IMR-90 (cell line): ENCODE data around the gene TIE1.

Source experiments
- CEBPB ChIP-seq: IDR thresholded peaks from 2 replicates; pipeline ENCODE4 v1.6.1; 2012; ENCODE audit warnings: low read depth, low read length, improper control_type of control experiment
- MAFK ChIP-seq: IDR thresholded peaks from 2 replicates; pipeline ENCODE4 v1.6.1; 2012; ENCODE audit warnings: low read depth, low read length, improper control_type of control experiment
- MAZ ChIP-seq: IDR thresholded peaks from 2 replicates; pipeline ENCODE4 v1.6.1; 2012; ENCODE audit warnings: low read depth, mild to moderate bottlenecking, low read length, improper control_type of control experiment, moderate library complexity, borderline replicate concordance
- MXI1 ChIP-seq: IDR thresholded peaks from 2 replicates; pipeline ENCODE4 v1.6.1; 2012; ENCODE audit warnings: low read depth, mild to moderate bottlenecking, low read length, moderate library complexity, borderline replicate concordance
- POLR2A ChIP-seq: IDR thresholded peaks from 2 replicates; pipeline ENCODE4 v1.6.1; 2012; ENCODE audit warnings: mild to moderate bottlenecking, low read depth, low read length
- RAD21 ChIP-seq: IDR thresholded peaks from 2 replicates; pipeline ENCODE4 v1.6.1; 2012; ENCODE audit warnings: low read length, improper control_type of control experiment
- RCOR1 ChIP-seq: IDR thresholded peaks from 2 replicates; pipeline ENCODE4 v1.6.1; 2012; ENCODE audit warnings: mild to moderate bottlenecking, low read length, improper control_type of control experiment; ENCODE audit not compliant: insufficient replicate concordance
- RFX5 ChIP-seq: IDR thresholded peaks from 2 replicates; pipeline ENCODE4 v1.8.0; 2012; ENCODE audit warnings: low read depth, mild to moderate bottlenecking, low read length, moderate library complexity
- SMC3 ChIP-seq: fragments of 150-350 bp; IDR thresholded peaks from 2 replicates; pipeline ENCODE4 v1.6.1; 2016; ENCODE audit warnings: low read depth, mild to moderate bottlenecking, antibody characterized with exemption, low read length, moderate library complexity
- TF ChIP-seq, protein P1 (sequence below): conservative IDR thresholded peaks from 2 replicates; pipeline ENCODE4 v1.5.1; 2012; ENCODE audit warnings: mild to moderate bottlenecking, low read depth, low read length, improper control_type of control experiment
- TF ChIP-seq, protein P2 (sequence below): fragments of 150-350 bp; IDR thresholded peaks from 2 replicates; pipeline ENCODE4 v1.6.1; 2017; ENCODE audit warnings: mild to moderate bottlenecking, antibody characterized with exemption, low read length, low read depth
- TF ChIP-seq, protein P3 (sequence below): fragments of 150-350 bp; IDR thresholded peaks from 2 replicates; pipeline ENCODE4 v1.6.1; 2016; ENCODE audit warnings: low read depth, mild to moderate bottlenecking, low read length, moderate library complexity, borderline replicate concordance

DNA sequence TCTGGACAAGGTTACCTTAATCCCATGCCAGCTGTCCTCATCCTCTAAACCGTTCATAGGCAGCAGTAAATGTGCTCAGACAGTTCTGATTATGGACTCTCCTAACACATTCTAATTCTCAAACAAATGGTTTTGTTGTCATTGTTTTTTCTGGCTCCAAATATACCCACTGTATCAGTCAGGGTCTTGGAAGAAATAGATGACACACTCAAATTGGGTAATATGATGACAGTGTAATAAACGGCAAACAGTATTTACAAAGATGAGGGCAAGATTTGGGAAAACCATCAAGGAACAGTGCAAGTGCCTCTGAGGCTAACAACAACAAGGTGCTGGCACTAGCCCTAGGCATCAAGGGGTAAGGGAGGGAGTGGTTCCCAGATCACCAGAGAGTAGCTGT is 53.7 kb downstream of the TIE1 start:
- TF ChIP-seq, protein P1, sequence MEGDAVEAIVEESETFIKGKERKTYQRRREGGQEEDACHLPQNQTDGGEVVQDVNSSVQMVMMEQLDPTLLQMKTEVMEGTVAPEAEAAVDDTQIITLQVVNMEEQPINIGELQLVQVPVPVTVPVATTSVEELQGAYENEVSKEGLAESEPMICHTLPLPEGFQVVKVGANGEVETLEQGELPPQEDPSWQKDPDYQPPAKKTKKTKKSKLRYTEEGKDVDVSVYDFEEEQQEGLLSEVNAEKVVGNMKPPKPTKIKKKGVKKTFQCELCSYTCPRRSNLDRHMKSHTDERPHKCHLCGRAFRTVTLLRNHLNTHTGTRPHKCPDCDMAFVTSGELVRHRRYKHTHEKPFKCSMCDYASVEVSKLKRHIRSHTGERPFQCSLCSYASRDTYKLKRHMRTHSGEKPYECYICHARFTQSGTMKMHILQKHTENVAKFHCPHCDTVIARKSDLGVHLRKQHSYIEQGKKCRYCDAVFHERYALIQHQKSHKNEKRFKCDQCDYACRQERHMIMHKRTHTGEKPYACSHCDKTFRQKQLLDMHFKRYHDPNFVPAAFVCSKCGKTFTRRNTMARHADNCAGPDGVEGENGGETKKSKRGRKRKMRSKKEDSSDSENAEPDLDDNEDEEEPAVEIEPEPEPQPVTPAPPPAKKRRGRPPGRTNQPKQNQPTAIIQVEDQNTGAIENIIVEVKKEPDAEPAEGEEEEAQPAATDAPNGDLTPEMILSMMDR = no peak
- TF ChIP-seq, protein P2, sequence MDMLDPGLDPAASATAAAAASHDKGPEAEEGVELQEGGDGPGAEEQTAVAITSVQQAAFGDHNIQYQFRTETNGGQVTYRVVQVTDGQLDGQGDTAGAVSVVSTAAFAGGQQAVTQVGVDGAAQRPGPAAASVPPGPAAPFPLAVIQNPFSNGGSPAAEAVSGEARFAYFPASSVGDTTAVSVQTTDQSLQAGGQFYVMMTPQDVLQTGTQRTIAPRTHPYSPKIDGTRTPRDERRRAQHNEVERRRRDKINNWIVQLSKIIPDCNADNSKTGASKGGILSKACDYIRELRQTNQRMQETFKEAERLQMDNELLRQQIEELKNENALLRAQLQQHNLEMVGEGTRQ = no peak
- no peak for TF ChIP-seq RCOR1
- TF ChIP-seq RFX5 = no peak
- no peak for TF ChIP-seq RAD21
- TF ChIP-seq POLR2A = no peak
- TF ChIP-seq MAFK = no peak
- TF ChIP-seq CEBPB = no peak; the same call in 1 of the 2 replicates
- TF ChIP-seq SMC3 = no peak
- no peak for TF ChIP-seq MAZ
- no peak for TF ChIP-seq MXI1
- TF ChIP-seq, protein P3, sequence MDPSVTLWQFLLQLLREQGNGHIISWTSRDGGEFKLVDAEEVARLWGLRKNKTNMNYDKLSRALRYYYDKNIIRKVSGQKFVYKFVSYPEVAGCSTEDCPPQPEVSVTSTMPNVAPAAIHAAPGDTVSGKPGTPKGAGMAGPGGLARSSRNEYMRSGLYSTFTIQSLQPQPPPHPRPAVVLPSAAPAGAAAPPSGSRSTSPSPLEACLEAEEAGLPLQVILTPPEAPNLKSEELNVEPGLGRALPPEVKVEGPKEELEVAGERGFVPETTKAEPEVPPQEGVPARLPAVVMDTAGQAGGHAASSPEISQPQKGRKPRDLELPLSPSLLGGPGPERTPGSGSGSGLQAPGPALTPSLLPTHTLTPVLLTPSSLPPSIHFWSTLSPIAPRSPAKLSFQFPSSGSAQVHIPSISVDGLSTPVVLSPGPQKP = no peak
